ENCODE measurements around the gene SP6.

- TF ChIP-seq CTCF (IDR thresholded peaks at IDR 0.05; ENCODE audit: insufficient read depth, low read length, poor library complexity, severe bottlenecking) (no peak), EZH2phosphoT487 (conservative IDR thresholded peaks at IDR 0.05; ENCODE audit: low read length) (no peak)
Measured at GRCh38 chr17:47850373-47850691, 631 bp downstream of the SP6 start.
